ENCODE data around the gene SRSF7.
"Not testable (repeated sequence)": the region's sequence is repeated elsewhere in the genome, so short reads cannot be mapped to it uniquely, and the experiment has no call there.

- TF ChIP-seq CTCF, POLR2A (IDR thresholded peaks at IDR 0.05): not testable (repeated sequence)
Observed at GRCh38 chr2:38708491-38708890, 42.7 kb downstream of the SRSF7 start.
